ENCODE data around the gene RAB27B. TPM values are rescaled to one million over a fixed set of nuclear protein-coding genes. Genes with fewer than 3 reads are reported as not detected.

Gene RAB27B
- total RNA-seq, 2 donors from 2014 or later: 0.11 to 1.1 TPM

- no peaks in the 10 kb centered on the region for H3K27me3 ChIP-seq
- no peak for DNase-seq (ENCODE audit: low spot score)
- no peak overlapping the region for H3K4me3 ChIP-seq
- H3K36me3 ChIP-seq: no peaks in the 10 kb centered on the region
- no peak for TF ChIP-seq CTCF (IDR thresholded peaks at IDR 0.05)
- no peaks in the 10 kb centered on the region for H3K4me1 ChIP-seq
- no peaks in the 10 kb centered on the region for H3K9me3 ChIP-seq
- no peak overlapping the region for H3K27ac ChIP-seq
These were observed 102.9 kb downstream of the RAB27B start for GRCh38 chr18:54931152-54931551.

- no peaks in the 10 kb centered on the region for H3K4me1 ChIP-seq
- no peaks in the 10 kb centered on the region for H3K36me3 ChIP-seq
- no peak overlapping the region for H3K4me3 ChIP-seq
- no peak for TF ChIP-seq CTCF (IDR thresholded peaks at IDR 0.05)
- H3K27ac ChIP-seq: no peak overlapping the region
- no peak for DNase-seq (ENCODE audit: low spot score)
- no peaks in the 10 kb centered on the region for H3K27me3 ChIP-seq
- no peaks in the 10 kb centered on the region for H3K9me3 ChIP-seq
These were observed 104.2 kb downstream of the RAB27B start for GRCh38 chr18:54932472-54932871.

GRCh38 chr18:54938506-54938905 lies 110.2 kb downstream of the RAB27B start:
- H3K4me1 ChIP-seq: no peaks in the 10 kb centered on the region
- H3K27me3 ChIP-seq: no peaks in the 10 kb centered on the region
- no peak for DNase-seq (ENCODE audit: low spot score)
- H3K9me3 ChIP-seq: no peaks in the 10 kb centered on the region
- no peak overlapping the region for H3K27ac ChIP-seq
- TF ChIP-seq CTCF (IDR thresholded peaks at IDR 0.05): no peak
- no peaks in the 10 kb centered on the region for H3K36me3 ChIP-seq
- H3K4me3 ChIP-seq: no peak overlapping the region

GRCh38 chr18:54939361-54939917 lies 111.2 kb downstream of the RAB27B start:
- Histone ChIP-seq H3K9me3 (no peaks in the 10 kb centered on the region), H3K27me3 (no peaks in the 10 kb centered on the region), H3K4me1 (no peaks in the 10 kb centered on the region), H3K27ac (no peak overlapping the region), H3K36me3 (no peaks in the 10 kb centered on the region), H3K4me3 (no peak overlapping the region)
- no peak for DNase-seq (ENCODE audit: low spot score)
- no peak for TF ChIP-seq CTCF (IDR thresholded peaks at IDR 0.05)

GRCh38 chr18:54942144-54942543 lies 113.9 kb downstream of the RAB27B start:
- no peaks in the 10 kb centered on the region for H3K9me3 ChIP-seq
- peaks cover 0 to 17% of the 10 kb centered on the region in 2 donors for H3K4me1 ChIP-seq
- H3K27me3 ChIP-seq: no peaks in the 10 kb centered on the region
- no peaks in the 10 kb centered on the region for H3K36me3 ChIP-seq
- no peak overlapping the region for H3K4me3 ChIP-seq
- TF ChIP-seq CTCF (IDR thresholded peaks at IDR 0.05): no peak
- no peak for DNase-seq (ENCODE audit: low spot score)
- H3K27ac ChIP-seq: no peak overlapping the region

- no peak for TF ChIP-seq CTCF (IDR thresholded peaks at IDR 0.05)
- no peaks in the 10 kb centered on the region for H3K27me3 ChIP-seq
- no peak overlapping the region for H3K27ac ChIP-seq
- H3K4me1 ChIP-seq: peaks cover 0 to 19% of the 10 kb centered on the region in 2 donors
- no peaks in the 10 kb centered on the region for H3K9me3 ChIP-seq
- no peaks in the 10 kb centered on the region for H3K36me3 ChIP-seq
- no peak overlapping the region for H3K4me3 ChIP-seq
- DNase-seq (ENCODE audit: low spot score): no peak
These were observed 114.3 kb downstream of the RAB27B start for GRCh38 chr18:54942569-54942968.

All from right atrium auricular region (tissue), 2 donors.